Osteocyte (in vitro differentiated cells): ENCODE measurements around the gene SMAD9. TPM values are rescaled to one million over a fixed set of nuclear protein-coding genes. Genes with fewer than 3 reads are reported as not detected.

Experiments used
- DNase-seq: peaks from one replicate; pipeline ENCODE4 v3.0.0; 2021; ENCODE audit warnings: mixed read lengths; ENCODE audit not compliant: unreplicated experiment; ENCODE audit errors: extremely low spot score
- H3K27ac Mint-ChIP-seq: one replicate; pipeline ENCODE4 v1.8.0; 2021; ENCODE audit warnings: mild to moderate bottlenecking, mixed read lengths; ENCODE audit not compliant: unreplicated experiment
- H3K27me3 Mint-ChIP-seq: one replicate; pipeline ENCODE4 v1.8.0; 2021; ENCODE audit warnings: mixed read lengths; ENCODE audit not compliant: unreplicated experiment
- H3K36me3 Mint-ChIP-seq: one replicate; pipeline ENCODE4 v1.8.0; 2021; ENCODE audit warnings: mixed read lengths; ENCODE audit not compliant: unreplicated experiment
- H3K4me1 Mint-ChIP-seq: one replicate; pipeline ENCODE4 v1.8.0; 2021; ENCODE audit warnings: mixed read lengths; ENCODE audit not compliant: unreplicated experiment
- H3K4me3 Mint-ChIP-seq: one replicate; pipeline ENCODE4 v1.8.0; 2021; ENCODE audit warnings: mild to moderate bottlenecking, moderate library complexity, mixed read lengths; ENCODE audit not compliant: unreplicated experiment
- H3K9me3 Mint-ChIP-seq: one replicate; pipeline ENCODE4 v1.8.0; 2021; ENCODE audit warnings: mixed read lengths; ENCODE audit not compliant: unreplicated experiment
- CTCF ChIP-seq: fragments of 200-600 bp; sonication (generic); IDR thresholded peaks from 2 replicates; pipeline ENCODE4 v1.5.0; 2021; ENCODE audit warnings: antibody characterized with exemption, mild to moderate bottlenecking, moderate library complexity
- total RNA-seq: library from RNA; stranded (reverse); gene quantifications from 2 replicates; pipeline ENCODE4 v1.2.1, GENCODE V29; 2021

SMAD9 gene
- total RNA-seq, 1 donor from 2014 or later, result 3.6 TPM

DNA sequence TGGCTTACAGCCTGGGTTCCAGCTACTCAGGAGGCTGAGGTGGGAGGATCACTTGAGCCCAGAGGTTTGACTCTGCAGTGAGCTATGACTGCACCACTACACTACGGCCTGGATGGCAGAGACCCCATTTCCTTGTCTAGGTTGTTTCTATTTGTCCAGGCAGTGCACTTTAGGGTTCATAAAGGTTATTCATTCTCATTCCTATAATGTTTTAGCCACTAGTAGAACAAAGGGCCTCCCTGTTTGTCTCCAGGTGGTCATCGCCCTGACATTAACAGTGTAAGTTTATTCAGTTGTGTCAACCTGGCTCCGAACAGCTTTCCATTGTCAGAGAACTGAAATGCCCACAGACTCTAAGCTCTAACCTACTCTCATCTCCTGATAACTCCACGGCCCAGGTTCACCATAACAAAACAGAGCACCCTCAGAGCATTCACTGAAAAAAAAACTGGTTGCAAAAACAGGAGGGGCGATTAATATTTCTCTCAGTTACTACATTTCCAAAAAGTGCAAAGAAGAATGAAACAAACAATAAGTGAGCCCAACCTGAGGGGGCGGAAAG lies 37.1 kb downstream of the SMAD9 start:
- no peak for TF ChIP-seq CTCF
- Mint-ChIP-seq H3K27me3 (peaks cover 4% of the 10 kb centered on the region), H3K4me1 (peaks cover 12% of the 10 kb centered on the region), H3K4me3 (no peak overlapping the region), H3K27ac (no peak overlapping the region), H3K9me3 (no peaks in the 10 kb centered on the region), H3K36me3 (peaks cover 7% of the 10 kb centered on the region)
- DNase-seq, result no peak

- H3K9me3 Mint-ChIP-seq, result no peaks in the 10 kb centered on the region
- no peaks in the 10 kb centered on the region for H3K27me3 Mint-ChIP-seq
- TF ChIP-seq CTCF, result no peak
- DNase-seq, result no peak
- no peak overlapping the region for H3K27ac Mint-ChIP-seq
- H3K4me3 Mint-ChIP-seq, result no peak overlapping the region
- peaks cover 12% of the 10 kb centered on the region for H3K4me1 Mint-ChIP-seq
- peaks cover 7% of the 10 kb centered on the region for H3K36me3 Mint-ChIP-seq
Measured at GRCh38 chr13:36880961-36881360, 39.1 kb downstream of the SMAD9 start.

DNA sequence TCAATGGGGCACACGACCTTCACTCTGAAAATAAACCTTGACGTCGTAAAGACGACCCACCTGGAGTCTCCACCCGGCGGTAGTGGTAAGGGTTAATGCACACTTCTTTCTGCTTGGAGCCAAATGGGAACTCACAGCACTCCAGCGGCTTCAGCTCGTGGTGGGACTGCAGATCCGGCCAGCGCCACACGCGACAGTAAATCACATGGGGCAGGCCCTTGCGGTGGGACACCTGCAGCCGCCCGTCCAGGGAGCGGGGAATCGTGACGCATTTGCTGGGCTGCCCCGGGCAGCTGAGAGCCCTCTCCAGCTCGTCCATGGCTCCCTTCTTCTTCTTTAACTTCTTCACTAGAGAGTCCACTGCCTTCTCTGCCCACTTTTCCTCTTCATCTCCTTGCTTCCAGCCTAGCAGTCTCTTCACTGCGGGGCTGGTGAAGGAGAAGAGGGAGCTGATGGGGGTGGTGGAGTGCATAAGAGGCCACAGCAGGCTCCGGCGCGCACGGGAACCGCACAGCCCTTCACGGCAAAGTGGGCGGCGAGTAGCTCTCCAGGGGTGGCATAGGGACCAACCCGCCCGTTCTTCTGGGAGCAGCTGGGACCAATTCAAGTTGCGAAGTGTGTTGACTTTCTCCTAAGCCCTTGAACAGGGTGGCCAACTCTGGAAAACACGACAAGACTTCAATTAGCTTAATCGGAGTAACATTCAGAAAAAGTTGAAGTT lies 40.7 kb downstream of the SMAD9 start:
- TF ChIP-seq CTCF, result no peak
- H3K9me3 Mint-ChIP-seq, result no peaks in the 10 kb centered on the region
- peaks cover 7% of the 10 kb centered on the region for H3K4me1 Mint-ChIP-seq
- H3K27ac Mint-ChIP-seq, result no peak overlapping the region
- peaks cover 7% of the 10 kb centered on the region for H3K36me3 Mint-ChIP-seq
- no peak for DNase-seq
- H3K27me3 Mint-ChIP-seq, result no peaks in the 10 kb centered on the region
- H3K4me3 Mint-ChIP-seq, result no peak overlapping the region

- Mint-ChIP-seq H3K4me1 (no peaks in the 10 kb centered on the region), H3K27me3 (no peaks in the 10 kb centered on the region), H3K27ac (no peak overlapping the region), H3K36me3 (peaks cover 10% of the 10 kb centered on the region), H3K9me3 (no peaks in the 10 kb centered on the region), H3K4me3 (no peak overlapping the region)
- no peak for TF ChIP-seq CTCF
- DNase-seq, result no peak
Measured at GRCh38 chr13:36875961-36876360, 44.1 kb downstream of the SMAD9 start.

DNA sequence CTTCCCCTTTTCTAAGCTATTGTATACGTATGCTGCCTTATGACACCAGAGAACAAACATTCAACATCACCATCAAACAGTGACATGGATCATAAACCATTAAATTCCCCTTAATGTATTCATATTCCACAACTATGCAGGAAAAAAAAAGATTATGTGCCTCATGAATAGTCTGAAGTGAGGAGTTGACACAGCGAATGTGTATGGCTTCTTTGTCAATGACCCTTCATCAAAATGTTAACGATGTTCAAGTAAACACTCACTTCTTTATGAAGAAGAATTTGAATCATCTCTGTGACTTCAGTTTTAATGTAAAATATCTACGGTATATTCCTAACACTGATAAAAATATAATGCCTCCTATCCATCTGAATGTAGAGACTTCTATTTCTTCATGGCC lies 44.6 kb downstream of the SMAD9 start:
- H3K27ac Mint-ChIP-seq, result no peak overlapping the region
- H3K4me3 Mint-ChIP-seq, result no peak overlapping the region
- no peaks in the 10 kb centered on the region for H3K27me3 Mint-ChIP-seq
- no peaks in the 10 kb centered on the region for H3K9me3 Mint-ChIP-seq
- no peak for DNase-seq
- H3K4me1 Mint-ChIP-seq, result no peaks in the 10 kb centered on the region
- H3K36me3 Mint-ChIP-seq, result peaks cover 10% of the 10 kb centered on the region
- no peak for TF ChIP-seq CTCF
